Cardiac fibroblast (primary cell): ENCODE measurements around the gene IFTAP.
"Not testable (repeated sequence)": the region's sequence is repeated elsewhere in the genome, so short reads cannot be mapped to it uniquely, and the experiment has no call there.

Experiments
- DNase-seq, 2 donors: peaks; one replicate each; pipeline versions ENCODE4 v3.0.0 to v3.0.0-alpha.2; 2010; ENCODE audit warnings: low read depth in 2 of 2
- H3K4me3 ChIP-seq, 2 donors: replicated peaks in 1 of 2; 1 replicate in 1 of 2; 2 replicates in 1 of 2; pipeline ENCODE4 v1.5.1; 2011; ENCODE audit warnings: low read depth in 2 of 2, low read length in 2 of 2, mild to moderate bottlenecking in 2 of 2, moderate library complexity in 1 of 2
- CTCF ChIP-seq: IDR thresholded peaks from one replicate; pipeline ENCODE4 v1.5.1; 2011; ENCODE audit warnings: low read depth, mild to moderate bottlenecking, low read length, inconsistent platforms

Gene IFTAP

GRCh38 chr11:36631774-36632173 is 37.5 kb downstream of the IFTAP start:
- no peak for TF ChIP-seq CTCF
- no peak overlapping the region for H3K4me3 ChIP-seq
- DNase-seq = no peak

- no peak for DNase-seq
- H3K4me3 ChIP-seq = no peak overlapping the region
- no peak for TF ChIP-seq CTCF
These were observed 41.0 kb downstream of the IFTAP start for GRCh38 chr11:36635066-36635862.

- no peak overlapping the region for H3K4me3 ChIP-seq
- DNase-seq = no peak
- TF ChIP-seq CTCF = no peak
These were observed 44.3 kb downstream of the IFTAP start for GRCh38 chr11:36638556-36638955.

GRCh38 chr11:36657610-36658267 is 63.4 kb downstream of the IFTAP start:
- H3K4me3 ChIP-seq = no peak overlapping the region
- peak in 1 of 2 donors; percentile 6 for DNase-seq
- no peak for TF ChIP-seq CTCF

GRCh38 chr11:36661359-36661758 is 67.1 kb downstream of the IFTAP start:
- not testable (repeated sequence) for DNase-seq, H3K4me3 ChIP-seq

- no peak overlapping the region for H3K4me3 ChIP-seq
- peak; percentile 63 to 71 for DNase-seq
- TF ChIP-seq CTCF = peak; percentile 63
These were observed 78.6 kb downstream of the IFTAP start for GRCh38 chr11:36672815-36673450.

- not testable (repeated sequence) for DNase-seq, H3K4me3 ChIP-seq
These were observed 85.2 kb downstream of the IFTAP start for GRCh38 chr11:36679547-36679946.
